Measurements from ENCODE around the gene MAEA. TPM values are rescaled to one million over a fixed set of nuclear protein-coding genes. Genes with fewer than 3 reads are reported as not detected.

Gene MAEA
- total and polyA plus RNA-seq, 2 experiments from 2014 or later = 66.6 to 73.2 TPM

DNA sequence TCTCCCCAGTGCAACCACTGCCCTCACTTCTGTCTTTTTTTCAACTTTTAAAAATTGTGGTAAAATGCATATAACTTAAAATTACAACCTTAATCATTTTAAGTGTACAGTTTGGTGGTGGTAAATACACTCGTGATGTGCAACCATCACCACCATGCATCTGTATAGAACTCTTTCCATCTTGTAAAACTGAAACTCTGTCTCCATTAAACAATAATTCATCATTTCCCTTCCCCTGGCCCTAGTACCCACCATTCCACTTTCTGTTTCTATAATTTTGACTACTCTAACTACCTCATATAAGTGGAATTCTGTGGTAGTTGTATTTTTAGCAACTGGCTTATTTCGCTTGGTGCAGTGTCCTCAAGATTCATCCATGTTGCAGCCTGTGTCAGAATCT, 34.0 kb upstream of the MAEA start:
- Histone ChIP-seq H3K27me3 (no peaks in the 10 kb centered on the region), H3K4me3 (no peak overlapping the region)
- 92% methylated on average over 2 of the region's 2 CpGs for WGBS (ENCODE audit: low lambda C conversion rate, missing lambda C conversion rate)

DNA sequence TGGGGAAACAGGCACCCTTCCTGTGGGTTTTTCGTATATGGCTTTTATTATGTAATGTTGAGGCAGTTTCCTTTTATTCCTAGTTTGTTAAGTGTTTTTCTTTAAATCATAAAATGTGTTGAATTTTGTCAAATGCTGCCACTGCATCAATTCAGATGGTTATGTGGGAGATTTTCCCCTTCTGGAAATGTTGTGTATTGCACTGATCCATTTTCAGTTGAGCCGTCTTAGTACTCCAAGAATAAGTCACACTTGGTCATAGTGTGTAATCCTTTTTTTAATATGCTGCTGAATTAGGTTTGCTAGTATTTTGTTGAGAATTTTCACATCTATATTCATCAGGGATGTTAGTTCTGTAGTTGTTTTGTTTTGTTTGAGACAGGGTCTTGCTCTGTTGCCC, 31.2 kb upstream of the MAEA start:
- H3K27ac ChIP-seq = no peak overlapping the region

More for the DNA sequence above, 34.0 kb upstream of the MAEA start:
- Histone ChIP-seq H4K20me1 (ENCODE audit: insufficient read depth, poor library complexity, severe bottlenecking) (no peaks in the 10 kb centered on the region), H3K9me3 (ENCODE audit: low read depth) (no peaks in the 10 kb centered on the region), H2AFZ (no peak overlapping the region), H3K4me2 (no peak overlapping the region), H3K27ac (no peak overlapping the region), H3K36me3 (replicated peaks; ENCODE audit: insufficient read depth, low read depth) (no peaks in the 10 kb centered on the region), H3K4me1 (ENCODE audit: insufficient read depth) (no peaks in the 10 kb centered on the region), H3K79me2 (peaks cover 2% of the 10 kb centered on the region), H3K9me2 (replicated peaks; ENCODE audit: insufficient read depth) (no peaks in the 10 kb centered on the region)
- DNase-seq (ENCODE audit: low spot score) = no peak
- TF ChIP-seq, protein P1, sequence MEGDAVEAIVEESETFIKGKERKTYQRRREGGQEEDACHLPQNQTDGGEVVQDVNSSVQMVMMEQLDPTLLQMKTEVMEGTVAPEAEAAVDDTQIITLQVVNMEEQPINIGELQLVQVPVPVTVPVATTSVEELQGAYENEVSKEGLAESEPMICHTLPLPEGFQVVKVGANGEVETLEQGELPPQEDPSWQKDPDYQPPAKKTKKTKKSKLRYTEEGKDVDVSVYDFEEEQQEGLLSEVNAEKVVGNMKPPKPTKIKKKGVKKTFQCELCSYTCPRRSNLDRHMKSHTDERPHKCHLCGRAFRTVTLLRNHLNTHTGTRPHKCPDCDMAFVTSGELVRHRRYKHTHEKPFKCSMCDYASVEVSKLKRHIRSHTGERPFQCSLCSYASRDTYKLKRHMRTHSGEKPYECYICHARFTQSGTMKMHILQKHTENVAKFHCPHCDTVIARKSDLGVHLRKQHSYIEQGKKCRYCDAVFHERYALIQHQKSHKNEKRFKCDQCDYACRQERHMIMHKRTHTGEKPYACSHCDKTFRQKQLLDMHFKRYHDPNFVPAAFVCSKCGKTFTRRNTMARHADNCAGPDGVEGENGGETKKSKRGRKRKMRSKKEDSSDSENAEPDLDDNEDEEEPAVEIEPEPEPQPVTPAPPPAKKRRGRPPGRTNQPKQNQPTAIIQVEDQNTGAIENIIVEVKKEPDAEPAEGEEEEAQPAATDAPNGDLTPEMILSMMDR (IDR thresholded peaks at IDR 0.05; ENCODE audit: poor library complexity) = no peak
- TF ChIP-seq EZH2phosphoT487 (IDR thresholded peaks at IDR 0.05; ENCODE audit: low read depth, severe bottlenecking, unreplicated experiment) (no peak), EZH2 (IDR thresholded peaks at IDR 0.05; ENCODE audit: borderline replicate concordance) (no peak)

DNA sequence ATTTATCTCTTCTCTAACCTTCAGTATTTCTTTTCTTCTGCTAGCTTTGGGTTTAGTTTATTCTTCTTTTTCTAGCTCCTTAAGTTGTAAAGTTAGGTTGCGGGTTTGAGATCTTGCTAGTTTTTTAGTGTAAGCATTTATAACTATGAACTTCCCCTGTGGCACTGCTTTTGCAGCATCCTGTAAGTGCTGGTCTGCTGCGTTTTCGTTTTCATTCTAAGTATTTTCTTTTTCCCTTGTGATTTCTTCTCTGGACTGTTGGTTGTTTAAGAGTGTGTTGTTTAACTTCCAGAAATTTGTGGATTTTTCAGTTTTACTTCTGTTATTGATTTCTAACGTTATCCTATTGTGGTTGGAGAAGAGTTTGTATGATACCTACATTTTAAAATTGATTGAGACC, 29.7 kb upstream of the MAEA start:
- Histone ChIP-seq H3K36me3 (replicated peaks; ENCODE audit: insufficient read depth, low read depth) (no peaks in the 10 kb centered on the region), H3K9me2 (replicated peaks; ENCODE audit: insufficient read depth) (no peaks in the 10 kb centered on the region), H3K27ac (no peak overlapping the region), H3K4me3 (no peak overlapping the region), H3K4me1 (ENCODE audit: insufficient read depth) (no peaks in the 10 kb centered on the region), H4K20me1 (ENCODE audit: insufficient read depth, poor library complexity, severe bottlenecking) (no peaks in the 10 kb centered on the region), H3K27me3 (no peaks in the 10 kb centered on the region), H2AFZ (no peak overlapping the region), H3K9me3 (ENCODE audit: low read depth) (no peaks in the 10 kb centered on the region), H3K79me2 (no peaks in the 10 kb centered on the region), H3K4me2 (no peak overlapping the region)
- 91% methylated on average over 4 of the region's 4 CpGs for WGBS (ENCODE audit: low lambda C conversion rate, missing lambda C conversion rate)
- TF ChIP-seq, protein P1 (IDR thresholded peaks at IDR 0.05; ENCODE audit: poor library complexity) = no peak
- no peak for TF ChIP-seq EZH2 (IDR thresholded peaks at IDR 0.05; ENCODE audit: borderline replicate concordance)
- TF ChIP-seq EZH2phosphoT487 (IDR thresholded peaks at IDR 0.05; ENCODE audit: low read depth, severe bottlenecking, unreplicated experiment) = no peak
- DNase-seq (ENCODE audit: low spot score) = no peak

More for the DNA sequence above, 31.2 kb upstream of the MAEA start:
- Histone ChIP-seq H3K27me3 (no peaks in the 10 kb centered on the region), H4K20me1 (ENCODE audit: insufficient read depth, poor library complexity, severe bottlenecking) (no peaks in the 10 kb centered on the region), H3K4me2 (no peak overlapping the region), H3K9me3 (ENCODE audit: low read depth) (no peaks in the 10 kb centered on the region), H3K9me2 (replicated peaks; ENCODE audit: insufficient read depth) (no peaks in the 10 kb centered on the region), H3K36me3 (replicated peaks; ENCODE audit: insufficient read depth, low read depth) (no peaks in the 10 kb centered on the region), H2AFZ (no peak overlapping the region), H3K4me1 (ENCODE audit: insufficient read depth) (no peaks in the 10 kb centered on the region), H3K4me3 (no peak overlapping the region), H3K79me2 (no peaks in the 10 kb centered on the region)
- no peak for DNase-seq (ENCODE audit: low spot score)
- 93% methylated on average over 2 of the region's 2 CpGs for WGBS (ENCODE audit: low lambda C conversion rate, missing lambda C conversion rate)
- TF ChIP-seq, protein P1 (IDR thresholded peaks at IDR 0.05; ENCODE audit: poor library complexity) = no peak
- TF ChIP-seq EZH2phosphoT487 (IDR thresholded peaks at IDR 0.05; ENCODE audit: low read depth, severe bottlenecking, unreplicated experiment) (no peak), EZH2 (IDR thresholded peaks at IDR 0.05; ENCODE audit: borderline replicate concordance) (no peak)
